ENCODE results near the gene DLEC1.

DLEC1 gene

GRCh38 chr3:37993460-37993819, 45.6 kb upstream of the DLEC1 start:
- H3K9me3 ChIP-seq (ENCODE audit: insufficient read depth, low read length): no peaks in the 10 kb centered on the region
- H3K27ac ChIP-seq (ENCODE audit: low read length): no peak overlapping the region
- H3K79me2 ChIP-seq (ENCODE audit: low read length): peaks cover 9% of the 10 kb centered on the region
- peak overlapping the region; percentile 85 for H3K4me3 ChIP-seq (ENCODE audit: low read length)
- TF ChIP-seq EZH2phosphoT487 (IDR thresholded peaks at IDR 0.05; ENCODE audit: low read depth) (no peak), CTCF (IDR thresholded peaks at IDR 0.05; ENCODE audit: low read depth, low read length) (no peak)
- 0 out of 2 replicates have a peak, but pooled peaks cover 3% of the 10 kb centered on the region for H3K27me3 ChIP-seq (ENCODE audit: low read depth, low read length)
- H3K4me1 ChIP-seq (ENCODE audit: low read length): peaks cover 16% of the 10 kb centered on the region
- H3K4me2 ChIP-seq (ENCODE audit: low read length): peak overlapping the region; percentile 88
- no peaks in the 10 kb centered on the region for H4K20me1 ChIP-seq (ENCODE audit: insufficient read depth, low read length)
- H2AFZ ChIP-seq (ENCODE audit: low read depth, low read length): peak overlapping the region; percentile 91
- H3K9ac ChIP-seq (ENCODE audit: low read length): peak overlapping the region; percentile 82; the same call in 1 of the 2 replicates
- peaks cover 5% of the 10 kb centered on the region for H3K36me3 ChIP-seq (replicated peaks; ENCODE audit: low read depth, low read length)

GRCh38 chr3:37993820-37994638, 45.0 kb upstream of the DLEC1 start:
- Histone ChIP-seq H4K20me1 (ENCODE audit: insufficient read depth, low read length) (no peaks in the 10 kb centered on the region), H3K79me2 (ENCODE audit: low read length) (peaks cover 9% of the 10 kb centered on the region), H3K27me3 (ENCODE audit: low read depth, low read length) (0 out of 2 replicates have a peak, but pooled peaks cover 3% of the 10 kb centered on the region), H3K4me3 (ENCODE audit: low read length) (peak overlapping the region; percentile 85), H3K4me1 (ENCODE audit: low read length) (peaks cover 16% of the 10 kb centered on the region), H3K4me2 (ENCODE audit: low read length) (peak overlapping the region; percentile 88), H3K9ac (ENCODE audit: low read length) (peak overlapping the region; percentile 82), H3K36me3 (replicated peaks; ENCODE audit: low read depth, low read length) (peaks cover 5% of the 10 kb centered on the region), H2AFZ (ENCODE audit: low read depth, low read length) (peak overlapping the region; percentile 91), H3K9me3 (ENCODE audit: insufficient read depth, low read length) (no peaks in the 10 kb centered on the region), H3K27ac (ENCODE audit: low read length) (peak overlapping the region; percentile 20; the same call in 1 of the 2 replicates)
- no peak for TF ChIP-seq EZH2phosphoT487 (IDR thresholded peaks at IDR 0.05; ENCODE audit: low read depth)
- TF ChIP-seq CTCF (IDR thresholded peaks at IDR 0.05; ENCODE audit: low read depth, low read length): no peak

- no peak for TF ChIP-seq EZH2phosphoT487 (IDR thresholded peaks at IDR 0.05; ENCODE audit: low read depth)
- TF ChIP-seq CTCF (IDR thresholded peaks at IDR 0.05; ENCODE audit: low read depth, low read length): no peak
- peak overlapping the region; percentile 82 for H3K9ac ChIP-seq (ENCODE audit: low read length)
- H4K20me1 ChIP-seq (ENCODE audit: insufficient read depth, low read length): no peaks in the 10 kb centered on the region
- peak overlapping the region; percentile 20; the same call in 1 of the 2 replicates for H3K27ac ChIP-seq (ENCODE audit: low read length)
- no peaks in the 10 kb centered on the region for H3K9me3 ChIP-seq (ENCODE audit: insufficient read depth, low read length)
- peaks cover 9% of the 10 kb centered on the region for H3K79me2 ChIP-seq (ENCODE audit: low read length)
- H3K36me3 ChIP-seq (replicated peaks; ENCODE audit: low read depth, low read length): peaks cover 6% of the 10 kb centered on the region
- H3K27me3 ChIP-seq (ENCODE audit: low read depth, low read length): 0 out of 2 replicates have a peak, but pooled peaks cover 3% of the 10 kb centered on the region
- peak overlapping the region; percentile 88 for H3K4me2 ChIP-seq (ENCODE audit: low read length)
- peak overlapping the region; percentile 91 for H2AFZ ChIP-seq (ENCODE audit: low read depth, low read length)
- H3K4me3 ChIP-seq (ENCODE audit: low read length): peak overlapping the region; percentile 85
- H3K4me1 ChIP-seq (ENCODE audit: low read length): peaks cover 16% of the 10 kb centered on the region
Measured at GRCh38 chr3:37994639-37994972, 44.4 kb upstream of the DLEC1 start.
